Stimulated activated effector memory CD8-positive, alpha-beta T cell treated with anti-CD3 and anti-CD28 coated beads, Interleukin-12 subunit alpha, Interleukin-12 subunit beta, amount 100 ng/mL, for 72 hours (primary cell): ENCODE measurements around the gene HGFAC.

ENCODE experiments used
- ATAC-seq: fragments of 150-1000 bp; cut with Tn5 transposase; 2 replicates; pipeline ENCODE4 v1.10.0; 2021
- DNase-seq, 2 donors: peaks; one replicate each; pipeline ENCODE4 v3.0.0; 2021 to 2022; ENCODE audit warnings: low spot score in 2 of 2
- H3K27ac Mint-ChIP-seq: one replicate; pipeline ENCODE4 v1.8.0; 2022; ENCODE audit warnings: mild to moderate bottlenecking, mixed read lengths
- H3K36me3 Mint-ChIP-seq: one replicate; pipeline ENCODE4 v1.8.0; 2022; ENCODE audit warnings: mild to moderate bottlenecking, mixed read lengths
- H3K4me1 Mint-ChIP-seq: one replicate; pipeline ENCODE4 v1.8.0; 2022; ENCODE audit warnings: mixed read lengths
- H3K4me3 Mint-ChIP-seq: one replicate; pipeline ENCODE4 v1.8.0; 2022; ENCODE audit warnings: mild to moderate bottlenecking, mixed read lengths
- H3K9me3 Mint-ChIP-seq: one replicate; pipeline ENCODE4 v1.8.0; 2022; ENCODE audit warnings: mixed read lengths

HGFAC gene

GRCh38 chr4:3416821-3417221, 24.9 kb upstream of the HGFAC start:
- DNase-seq (no peak), ATAC-seq (no peak)
- no peak overlapping the region for H3K27ac Mint-ChIP-seq
- H3K36me3 Mint-ChIP-seq: peaks cover 4% of the 10 kb centered on the region
- H3K9me3 Mint-ChIP-seq: no peaks in the 10 kb centered on the region
- H3K4me1 Mint-ChIP-seq: no peaks in the 10 kb centered on the region
- H3K4me3 Mint-ChIP-seq: no peak overlapping the region

GRCh38 chr4:3417448-3417847, 24.3 kb upstream of the HGFAC start:
- no peak overlapping the region for H3K4me3 Mint-ChIP-seq
- H3K9me3 Mint-ChIP-seq: no peaks in the 10 kb centered on the region
- ATAC-seq: no peak
- H3K27ac Mint-ChIP-seq: no peak overlapping the region
- H3K36me3 Mint-ChIP-seq: peaks cover 4% of the 10 kb centered on the region
- no peak for DNase-seq
- no peaks in the 10 kb centered on the region for H3K4me1 Mint-ChIP-seq

GRCh38 chr4:3418029-3418762, 23.6 kb upstream of the HGFAC start:
- ATAC-seq: no peak
- Mint-ChIP-seq H3K27ac (no peak overlapping the region), H3K4me1 (no peaks in the 10 kb centered on the region), H3K9me3 (no peaks in the 10 kb centered on the region), H3K4me3 (no peak overlapping the region), H3K36me3 (peaks cover 4% of the 10 kb centered on the region)
- no peak for DNase-seq

- no peak for ATAC-seq
- H3K4me1 Mint-ChIP-seq: no peaks in the 10 kb centered on the region
- H3K27ac Mint-ChIP-seq: no peak overlapping the region
- peaks cover 4% of the 10 kb centered on the region for H3K36me3 Mint-ChIP-seq
- H3K9me3 Mint-ChIP-seq: no peaks in the 10 kb centered on the region
- no peak for DNase-seq
- no peak overlapping the region for H3K4me3 Mint-ChIP-seq
These were observed 21.7 kb upstream of the HGFAC start for GRCh38 chr4:3419836-3420605.

GRCh38 chr4:3420606-3420955, 21.2 kb upstream of the HGFAC start:
- Mint-ChIP-seq H3K36me3 (peaks cover 4% of the 10 kb centered on the region), H3K4me1 (no peaks in the 10 kb centered on the region), H3K4me3 (no peak overlapping the region), H3K27ac (no peak overlapping the region), H3K9me3 (no peaks in the 10 kb centered on the region)
- ATAC-seq (no peak), DNase-seq (no peak)

- Mint-ChIP-seq H3K4me3 (no peak overlapping the region), H3K36me3 (peaks cover 4% of the 10 kb centered on the region), H3K4me1 (no peaks in the 10 kb centered on the region), H3K9me3 (no peaks in the 10 kb centered on the region), H3K27ac (no peak overlapping the region)
- DNase-seq (no peak), ATAC-seq (no peak)
These were observed 20.8 kb upstream of the HGFAC start for GRCh38 chr4:3420956-3421355.

- Mint-ChIP-seq H3K9me3 (no peaks in the 10 kb centered on the region), H3K4me1 (no peaks in the 10 kb centered on the region), H3K36me3 (peaks cover 4% of the 10 kb centered on the region), H3K4me3 (no peak overlapping the region), H3K27ac (no peak overlapping the region)
- DNase-seq (no peak), ATAC-seq (no peak)
These were observed 20.3 kb upstream of the HGFAC start for GRCh38 chr4:3421470-3421869.

GRCh38 chr4:3422241-3422801, 19.4 kb upstream of the HGFAC start:
- Mint-ChIP-seq H3K4me1 (no peaks in the 10 kb centered on the region), H3K27ac (no peak overlapping the region), H3K36me3 (peaks cover 3% of the 10 kb centered on the region), H3K4me3 (no peak overlapping the region), H3K9me3 (no peaks in the 10 kb centered on the region)
- no peak for ATAC-seq
- DNase-seq: no peak

- Mint-ChIP-seq H3K36me3 (no peaks in the 10 kb centered on the region), H3K4me1 (no peaks in the 10 kb centered on the region), H3K27ac (no peak overlapping the region), H3K4me3 (no peak overlapping the region), H3K9me3 (no peaks in the 10 kb centered on the region)
- DNase-seq: no peak
- ATAC-seq: no peak
These were observed 18.9 kb upstream of the HGFAC start for GRCh38 chr4:3422808-3423297.

- no peak for DNase-seq
These were observed 18.4 kb upstream of the HGFAC start for GRCh38 chr4:3423406-3423805.

GRCh38 chr4:3423952-3424351, 17.8 kb upstream of the HGFAC start:
- Mint-ChIP-seq H3K27ac (no peak overlapping the region), H3K4me3 (no peak overlapping the region), H3K9me3 (no peaks in the 10 kb centered on the region), H3K4me1 (no peaks in the 10 kb centered on the region), H3K36me3 (no peaks in the 10 kb centered on the region)
- DNase-seq: no peak
- ATAC-seq: no peak

More at GRCh38 chr4:3423406-3423805, 18.4 kb upstream of the HGFAC start:
- Mint-ChIP-seq H3K4me1 (no peaks in the 10 kb centered on the region), H3K4me3 (no peak overlapping the region), H3K27ac (no peak overlapping the region), H3K36me3 (no peaks in the 10 kb centered on the region), H3K9me3 (no peaks in the 10 kb centered on the region)
- no peak for ATAC-seq

- no peak overlapping the region for H3K27ac Mint-ChIP-seq
- H3K4me3 Mint-ChIP-seq: no peak overlapping the region
- H3K36me3 Mint-ChIP-seq: no peaks in the 10 kb centered on the region
- ATAC-seq (no peak), DNase-seq (no peak)
- no peaks in the 10 kb centered on the region for H3K9me3 Mint-ChIP-seq
- no peaks in the 10 kb centered on the region for H3K4me1 Mint-ChIP-seq
These were observed 17.2 kb upstream of the HGFAC start for GRCh38 chr4:3424522-3425095.

GRCh38 chr4:3426465-3427133, 15.2 kb upstream of the HGFAC start:
- H3K27ac Mint-ChIP-seq: no peak overlapping the region
- ATAC-seq (no peak), DNase-seq (no peak)
- H3K4me3 Mint-ChIP-seq: no peak overlapping the region
- no peaks in the 10 kb centered on the region for H3K36me3 Mint-ChIP-seq
- no peaks in the 10 kb centered on the region for H3K9me3 Mint-ChIP-seq
- no peaks in the 10 kb centered on the region for H3K4me1 Mint-ChIP-seq

GRCh38 chr4:3427134-3427476, 14.7 kb upstream of the HGFAC start:
- DNase-seq (no peak), ATAC-seq (no peak)
- Mint-ChIP-seq H3K4me1 (no peaks in the 10 kb centered on the region), H3K4me3 (no peak overlapping the region), H3K9me3 (no peaks in the 10 kb centered on the region), H3K36me3 (no peaks in the 10 kb centered on the region), H3K27ac (no peak overlapping the region)

- Mint-ChIP-seq H3K27ac (no peak overlapping the region), H3K9me3 (no peaks in the 10 kb centered on the region), H3K4me1 (no peaks in the 10 kb centered on the region), H3K4me3 (no peak overlapping the region), H3K36me3 (no peaks in the 10 kb centered on the region)
- no peak for ATAC-seq
- no peak for DNase-seq
These were observed 13.9 kb upstream of the HGFAC start for GRCh38 chr4:3427706-3428446.
